Colonic mucosa (tissue), 4 donors: ENCODE measurements around the gene ZNF217. TPM values are rescaled to one million over a fixed set of nuclear protein-coding genes. Genes with fewer than 3 reads are reported as not detected.
"Not testable (repeated sequence)": the region's sequence is repeated elsewhere in the genome, so short reads cannot be mapped to it uniquely, and the experiment has no call there.

ENCODE experiments used
- DNase-seq: peaks from one replicate; pipeline ENCODE4 v3.0.0-alpha.2; 2020
- H3K27ac ChIP-seq: fragments of 200-600 bp; one replicate; pipeline ENCODE4 v1.8.0; 2021
- H3K27me3 ChIP-seq: fragments of 200-600 bp; one replicate; pipeline ENCODE4 v1.8.0; 2021
- H3K36me3 ChIP-seq: fragments of 200-600 bp; one replicate; pipeline ENCODE4 v1.8.0; 2021
- H3K4me1 ChIP-seq: fragments of 200-600 bp; one replicate; pipeline ENCODE4 v1.8.0; 2021; ENCODE audit warnings: mild to moderate bottlenecking
- H3K4me3 ChIP-seq: fragments of 200-600 bp; one replicate; pipeline ENCODE4 v1.8.0; 2021
- H3K9ac ChIP-seq, 2 donors: one replicate each; pipeline ENCODE4 v1.7.0; 2013; ENCODE audit warnings: control low read depth in 2 of 2, low read depth in 2 of 2, low read length in 2 of 2
- H3K9me3 ChIP-seq: fragments of 200-600 bp; one replicate; pipeline ENCODE4 v1.8.0; 2021
- intact Hi-C: fragments of 100-400 bp; cut with DNase I; formaldehyde crosslinking; loops from one replicate; pipeline ENCODE4 v1.14.1; 2022
- total RNA-seq, 2 donors: library from RNA; stranded (reverse); fragmentation: NEBNext Ultra II Directional in 1 of 2; extraction: Animal tissue kit (Norgen Biotek cat#: 25700) in 1 of 2; gene quantifications; one replicate each; pipeline ENCODE4 v1.2.1, GENCODE V29; 2021
- TF ChIP-seq, protein P1 (sequence below): fragments of 200-600 bp; IDR thresholded peaks from one replicate; pipeline ENCODE4 v1.8.0; 2022; ENCODE audit warnings: antibody characterized with exemption, mild to moderate bottlenecking
- donor health status: healthy.
- donor health status: DM: no; HTN: no; CAD: no.
- donor health status: DM: no; HTN: no; CAD: no.

Gene ZNF217
- total RNA-seq, 2 donors from 2014 or later = 45.7 to 73.0 TPM

DNA sequence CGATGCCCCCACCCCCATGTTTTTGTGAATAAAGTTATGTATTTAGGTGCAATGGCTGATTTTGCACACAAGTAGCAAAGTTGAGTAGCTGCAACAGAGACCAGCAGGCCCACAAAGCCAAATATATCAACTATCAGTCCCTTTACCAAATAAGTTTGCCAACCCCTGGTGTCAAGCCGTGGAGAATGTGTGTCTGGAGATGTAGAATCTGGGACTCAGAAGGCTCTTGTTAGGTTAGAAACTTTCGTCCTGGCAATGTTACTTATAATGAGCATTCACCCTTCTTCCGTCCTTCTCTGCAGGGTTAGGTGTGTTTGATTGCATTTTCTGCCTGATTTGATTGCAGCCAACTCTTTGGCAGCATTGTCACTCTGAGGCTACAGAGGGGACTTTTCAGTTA, 57.8 kb downstream of the ZNF217 start:
- DNase-seq = no peak
- Histone ChIP-seq H3K4me1 (no peaks in the 10 kb centered on the region), H3K36me3 (no peaks in the 10 kb centered on the region), H3K27ac (no peak overlapping the region), H3K27me3 (no peaks in the 10 kb centered on the region), H3K4me3 (no peak overlapping the region), H3K9ac (no peak overlapping the region), H3K9me3 (no peaks in the 10 kb centered on the region)
- TF ChIP-seq, protein P1, sequence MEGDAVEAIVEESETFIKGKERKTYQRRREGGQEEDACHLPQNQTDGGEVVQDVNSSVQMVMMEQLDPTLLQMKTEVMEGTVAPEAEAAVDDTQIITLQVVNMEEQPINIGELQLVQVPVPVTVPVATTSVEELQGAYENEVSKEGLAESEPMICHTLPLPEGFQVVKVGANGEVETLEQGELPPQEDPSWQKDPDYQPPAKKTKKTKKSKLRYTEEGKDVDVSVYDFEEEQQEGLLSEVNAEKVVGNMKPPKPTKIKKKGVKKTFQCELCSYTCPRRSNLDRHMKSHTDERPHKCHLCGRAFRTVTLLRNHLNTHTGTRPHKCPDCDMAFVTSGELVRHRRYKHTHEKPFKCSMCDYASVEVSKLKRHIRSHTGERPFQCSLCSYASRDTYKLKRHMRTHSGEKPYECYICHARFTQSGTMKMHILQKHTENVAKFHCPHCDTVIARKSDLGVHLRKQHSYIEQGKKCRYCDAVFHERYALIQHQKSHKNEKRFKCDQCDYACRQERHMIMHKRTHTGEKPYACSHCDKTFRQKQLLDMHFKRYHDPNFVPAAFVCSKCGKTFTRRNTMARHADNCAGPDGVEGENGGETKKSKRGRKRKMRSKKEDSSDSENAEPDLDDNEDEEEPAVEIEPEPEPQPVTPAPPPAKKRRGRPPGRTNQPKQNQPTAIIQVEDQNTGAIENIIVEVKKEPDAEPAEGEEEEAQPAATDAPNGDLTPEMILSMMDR = no peak
- intact Hi-C loops = no loop called here

DNA sequence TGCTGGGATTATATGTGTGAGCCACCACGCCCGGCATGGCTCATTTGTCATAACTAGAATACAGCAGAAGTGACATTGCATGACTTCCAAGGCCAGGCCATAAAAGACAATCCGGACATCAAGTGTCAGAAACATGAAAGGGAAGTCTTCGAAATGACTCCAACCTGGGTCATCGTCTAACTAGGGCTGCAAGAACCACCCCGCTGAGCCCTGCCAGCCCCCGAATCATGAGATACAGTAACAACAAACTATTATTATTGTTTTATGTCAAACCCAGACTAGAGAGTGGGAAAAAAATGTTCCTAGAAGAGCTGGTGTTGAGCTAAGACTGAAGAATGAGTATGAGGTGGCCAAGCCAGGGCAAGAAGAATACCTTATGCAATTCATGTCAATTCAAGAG, 59.6 kb downstream of the ZNF217 start:
- intact Hi-C loops = no loop called here
- H3K27ac ChIP-seq = no peak overlapping the region
- H3K4me3 ChIP-seq = no peak overlapping the region
- no peaks in the 10 kb centered on the region for H3K27me3 ChIP-seq
- TF ChIP-seq, protein P1 = no peak
- no peak overlapping the region for H3K9ac ChIP-seq
- no peaks in the 10 kb centered on the region for H3K36me3 ChIP-seq
- no peak for DNase-seq
- H3K4me1 ChIP-seq = no peaks in the 10 kb centered on the region
- H3K9me3 ChIP-seq = no peaks in the 10 kb centered on the region

DNA sequence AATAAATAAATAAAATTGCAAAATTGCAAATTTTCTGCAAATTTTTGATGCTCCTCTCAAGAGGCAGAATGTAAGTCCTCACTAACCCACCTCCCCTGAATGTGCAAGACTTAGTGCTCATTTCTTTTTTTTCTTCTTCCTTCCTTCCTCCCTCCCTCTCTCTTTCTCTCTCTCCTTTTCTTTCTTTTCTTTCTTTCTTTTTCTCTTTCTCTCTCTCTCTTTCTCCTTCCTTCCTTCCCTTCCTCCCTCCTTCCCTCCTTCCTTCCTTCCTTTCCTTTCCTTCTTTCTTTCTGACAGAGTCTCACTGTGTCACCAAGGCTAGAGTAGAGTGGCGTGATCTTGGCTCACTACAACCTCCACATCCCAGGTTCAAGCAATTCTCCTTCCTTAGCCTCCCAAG, 60.1 kb downstream of the ZNF217 start:
- H3K27ac ChIP-seq = no peak overlapping the region
- no peaks in the 10 kb centered on the region for H3K4me1 ChIP-seq
- no peaks in the 10 kb centered on the region for H3K36me3 ChIP-seq
- intact Hi-C loops = no loop called here
- H3K27me3 ChIP-seq = no peaks in the 10 kb centered on the region
- H3K4me3 ChIP-seq = no peak overlapping the region
- DNase-seq = no peak
- no peak overlapping the region for H3K9ac ChIP-seq
- H3K9me3 ChIP-seq = no peaks in the 10 kb centered on the region
- TF ChIP-seq, protein P1 = no peak

DNA sequence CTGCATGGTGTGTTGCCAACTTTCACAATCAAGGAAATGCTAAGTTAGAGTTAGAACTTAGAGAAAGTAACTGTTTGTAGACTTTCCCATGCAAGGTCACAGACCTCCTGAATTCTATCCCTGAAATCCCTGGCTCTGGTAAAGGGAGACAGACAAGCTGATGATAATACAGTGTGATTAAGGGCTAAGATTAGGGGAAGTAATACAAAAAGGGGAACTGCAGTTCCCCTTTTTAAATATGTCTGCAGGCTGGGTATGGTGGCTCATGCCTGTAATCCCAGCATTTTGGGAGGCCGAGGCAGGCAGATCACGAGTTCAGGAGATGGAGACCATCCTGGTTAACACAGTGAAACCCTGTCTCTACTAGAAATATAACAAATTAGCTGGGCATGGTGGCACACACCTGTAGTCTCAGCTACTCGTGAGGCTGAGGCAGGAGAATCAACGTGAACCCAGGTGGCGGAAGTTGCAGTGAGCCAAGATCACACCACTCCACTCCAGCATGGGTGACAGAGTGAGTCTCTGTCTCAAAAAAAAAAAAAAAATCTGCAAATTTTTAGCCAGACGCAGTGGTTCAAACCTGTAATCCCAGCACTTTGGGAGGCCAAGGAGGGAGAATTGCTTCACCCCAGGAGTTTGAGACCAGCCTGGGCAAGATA, 60.9 kb downstream of the ZNF217 start:
- H3K27ac ChIP-seq, H3K4me1 ChIP-seq, intact Hi-C loops, H3K27me3 ChIP-seq, H3K9ac ChIP-seq, DNase-seq, H3K4me3 ChIP-seq, H3K9me3 ChIP-seq, H3K36me3 ChIP-seq: not testable (repeated sequence)

DNA sequence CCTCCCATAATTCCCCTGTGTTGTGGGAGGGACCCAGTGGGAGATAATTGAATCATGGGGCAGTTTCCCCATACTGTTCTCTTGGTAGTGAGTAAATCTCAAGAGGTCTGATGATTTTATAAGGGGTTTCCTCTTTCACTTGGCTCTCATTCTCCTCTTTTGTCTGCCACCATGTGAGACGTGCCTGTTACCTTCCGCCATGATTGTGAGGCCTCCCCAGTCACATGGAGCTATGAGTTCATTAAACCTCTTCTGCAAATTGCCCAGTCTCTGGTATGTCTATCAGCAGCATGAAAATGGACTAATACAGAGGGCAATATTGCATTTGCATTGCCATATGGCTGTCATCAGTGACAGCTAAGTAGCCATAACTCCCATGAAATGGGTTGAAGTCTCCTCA, 63.2 kb downstream of the ZNF217 start:
- TF ChIP-seq, protein P1 = no peak
- no peak for DNase-seq
- H3K4me1 ChIP-seq = no peaks in the 10 kb centered on the region
- H3K9ac ChIP-seq = no peak overlapping the region
- no peak overlapping the region for H3K27ac ChIP-seq
- no peaks in the 10 kb centered on the region for H3K27me3 ChIP-seq
- H3K4me3 ChIP-seq = no peak overlapping the region
- no peaks in the 10 kb centered on the region for H3K9me3 ChIP-seq
- no peaks in the 10 kb centered on the region for H3K36me3 ChIP-seq
- intact Hi-C loops = no loop called here

DNA sequence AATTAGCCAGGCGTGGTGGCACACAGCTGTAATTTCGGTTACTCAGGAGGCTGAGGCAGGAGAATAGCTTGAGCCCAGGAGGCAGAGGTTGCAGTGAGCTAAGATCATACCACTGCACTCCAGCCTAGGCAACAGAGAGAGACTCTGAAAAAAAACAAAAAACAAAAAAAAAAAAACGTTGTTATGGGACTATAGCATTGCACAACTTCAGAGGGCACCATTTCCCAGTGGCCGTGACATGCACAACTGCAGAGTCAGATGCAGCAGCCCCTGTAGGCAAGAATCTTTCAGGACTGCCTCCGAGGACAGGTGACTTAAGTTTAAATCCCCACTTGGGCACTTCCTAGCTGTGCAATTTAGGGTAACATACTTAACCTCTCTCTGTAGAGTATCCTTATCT, 64.0 kb downstream of the ZNF217 start:
- intact Hi-C loops = no loop called here

More for the DNA sequence above, 64.0 kb downstream of the ZNF217 start:
- H3K27ac ChIP-seq = no peak overlapping the region
- H3K4me3 ChIP-seq = no peak overlapping the region
- no peaks in the 10 kb centered on the region for H3K4me1 ChIP-seq
- H3K36me3 ChIP-seq = no peaks in the 10 kb centered on the region
- TF ChIP-seq, protein P1 = no peak
- no peaks in the 10 kb centered on the region for H3K27me3 ChIP-seq
- no peak for DNase-seq
- no peaks in the 10 kb centered on the region for H3K9me3 ChIP-seq
- no peak overlapping the region for H3K9ac ChIP-seq
